Heart right ventricle (tissue), 16 donors: ENCODE data around the gene MS4A6A. TPM values are rescaled to one million over a fixed set of nuclear protein-coding genes. Genes with fewer than 3 reads are reported as not detected.

Experiments
- ATAC-seq, 8 donors: fragments of 200-7000 bp; cut with Tn5 transposase; one replicate each; pipeline ENCODE4 v1.9.1; 2020; ENCODE audit warnings: mild to moderate bottlenecking in 8 of 8, moderate library complexity in 8 of 8, moderate number of reproducible peaks in 1 of 8
- DNase-seq, 2 donors: peaks; one replicate each; pipeline ENCODE4 v3.0.0-alpha.2; 2020
- H3K27ac ChIP-seq, 10 donors: fragments of 200-600 bp; sonication (generic) in 2 of 10; one replicate each; pipeline versions ENCODE4 v1.5.0 to v1.8.0; 2020 to 2022; ENCODE audit warnings: mild to moderate bottlenecking in 3 of 10
- H3K27me3 ChIP-seq, 7 donors: fragments of 200-600 bp; one replicate each; pipeline ENCODE4 v1.8.0; 2021 to 2022; ENCODE audit warnings: mild to moderate bottlenecking in 2 of 7
- H3K36me3 ChIP-seq, 9 donors: fragments of 200-600 bp; sonication (generic) in 1 of 9; one replicate each; pipeline versions ENCODE4 v1.5.0 to v1.8.0; 2020 to 2022; ENCODE audit warnings: mild to moderate bottlenecking in 2 of 9
- H3K4me1 ChIP-seq, 9 donors: fragments of 200-600 bp; sonication (generic) in 1 of 9; one replicate each; pipeline versions ENCODE4 v1.5.0 to v1.8.0; 2020 to 2022; ENCODE audit warnings: mild to moderate bottlenecking in 4 of 9
- H3K4me3 ChIP-seq, 10 donors: fragments of 200-600 bp; sonication (generic) in 2 of 10; one replicate each; pipeline versions ENCODE4 v1.5.0 to v1.8.0; 2020 to 2022; ENCODE audit warnings: mild to moderate bottlenecking in 7 of 10, moderate library complexity in 2 of 10
- H3K9me3 ChIP-seq, 11 donors: fragments of 200-600 bp in 10 of 11; sonication (generic) in 2 of 11; one replicate each; pipeline versions ENCODE4 v1.5.0 to v1.8.0; 2013 to 2022; ENCODE audit warnings: mild to moderate bottlenecking in 2 of 11, control low read depth in 1 of 11, moderate library complexity in 1 of 11
- CTCF ChIP-seq, 9 donors: fragments of 200-600 bp; sonication (generic) in 2 of 9; IDR thresholded peaks; one replicate each; pipeline versions ENCODE4 v1.5.0 to v1.8.0; 2021 to 2022; ENCODE audit warnings: antibody characterized with exemption in 9 of 9, mild to moderate bottlenecking in 5 of 9, moderate library complexity in 1 of 9
- WGBS, 2 donors: extraction: QIAGEN DNeasy Blood & Tissue Kit; methylation state at CpG; one replicate each; pipeline ENCODE4 v1.1.7; 2013; ENCODE audit warnings: inconsistent platforms in 1 of 2; 5-methylcytosine and 5-hydroxymethylcytosine counted together
- intact Hi-C, 10 donors: fragments of 100-400 bp; cut with DNase I; formaldehyde crosslinking; loops; one replicate each; pipeline versions ENCODE4 v1.11.1 to v1.14.2; 2022
- polyA plus RNA-seq, 2 donors: library from polyadenylated mRNA; stranded (reverse); fragments of 200-250 nt; gene quantifications; one replicate each; pipeline ENCODE4 v1.2.3, GENCODE V29; 2013
- total RNA-seq, 10 donors: library from RNA; stranded (reverse); fragmentation: NEBNext Ultra II Directional in 3 of 10; extraction: Animal tissue kit (Norgen Biotek cat#: 25700) in 3 of 10; gene quantifications; one replicate each; pipeline versions ENCODE4 v1.2.1 to v1.2.4, GENCODE V29; 2021 to 2023
- donor health status: Arrhythmogenic right ventricular cardiomyopathy.
- donor health status: ischemic (EF 13 %, LVEDD 7.1; RV severe dilation, severe dysfunction).
- donor health status: healthy with polysubstance abuse.
- donor health status: DM: no; HTN: yes; CAD: no.
- donor health status: DM: no; HTN: no; CAD: no.
- donor health status: ischemic (EF 25% LVEDD 6.9; RV normal size, moderate dysfunction).
- donor health status: ischemic (EF 25% LVEDD 5.7; RV mildly dilated, moderate dysfunction).
- donor health status: healthy.
- donor health status: DM: yes; HTN: yes; CAD: no.
- donor health status: Ischemic cardiomyopathy.
- donor health status: ischemic (EF 35%, LVEDD 5.7; RV mildly dilated, moderate dysfunction).
- donor health status: nonischemic (EF 11% LVEDD 7.7; RV severe dilation, severe dysfunction).
- donor health status: DM: yes; HTN: yes; CAD: no.
- donor health status: PGD.
- donor health status: ischemic (EF 29% LVEDD 5.4; RV normal size, mild dysfunction).
- donor health status: nonischemic (EF 23%, LVEDD 6.1; RV moderate dilation, normal function).

Gene MS4A6A
- total and polyA plus RNA-seq, 12 donors = 7.9 to 168 (median 22.3) TPM

GRCh38 chr11:60143768-60144167, 39.1 kb downstream of the MS4A6A start:
- H3K36me3 ChIP-seq = no peaks in the 10 kb centered on the region
- no peak for TF ChIP-seq CTCF (IDR thresholded peaks at IDR 0.05)
- no peak for DNase-seq
- WGBS, 2 donors = 90 to 93% methylated on average over 3 of the region's 3 CpGs
- H3K9me3 ChIP-seq = no peaks in the 10 kb centered on the region
- no peaks in the 10 kb centered on the region for H3K4me1 ChIP-seq
- intact Hi-C loops = no loop called here
- no peak overlapping the region for H3K4me3 ChIP-seq
- no peak overlapping the region for H3K27ac ChIP-seq
- no peak for ATAC-seq
- no peaks in the 10 kb centered on the region for H3K27me3 ChIP-seq

GRCh38 chr11:60133917-60134316, 49.0 kb downstream of the MS4A6A start:
- 26 to 31% methylated on average over 1 of the region's 1 CpG for WGBS, 2 donors
- Histone ChIP-seq H3K36me3 (no peaks in the 10 kb centered on the region), H3K9me3 (peaks cover 0 to 22% (median 5%) of the 10 kb centered on the region in 11 donors), H3K27ac (no peak overlapping the region), H3K27me3 (no peaks in the 10 kb centered on the region), H3K4me1 (no peaks in the 10 kb centered on the region), H3K4me3 (no peak overlapping the region)
- TF ChIP-seq CTCF (IDR thresholded peaks at IDR 0.05) = no peak
- DNase-seq (no peak), ATAC-seq (no peak)
- intact Hi-C loops = loop anchor here in 4 of 10 donors (5.0 to 10.0 kb wide), 4 partner anchors 299 to 312 kb away; no protein-coding TSS in a partner anchor

GRCh38 chr11:60131912-60132311, 51.0 kb downstream of the MS4A6A start:
- WGBS, 2 donors = 73 to 83% methylated on average over 3 of the region's 3 CpGs

GRCh38 chr11:60130496-60130895, 52.4 kb downstream of the MS4A6A start:
- Histone ChIP-seq H3K4me1 (no peaks in the 10 kb centered on the region), H3K9me3 (peaks cover 0 to 7% (median 0%) of the 10 kb centered on the region in 11 donors), H3K27me3 (no peaks in the 10 kb centered on the region), H3K36me3 (no peaks in the 10 kb centered on the region), H3K27ac (no peak overlapping the region), H3K4me3 (no peak overlapping the region)
- peak in 7 of 9 donors; percentile 29 to 49 (median 33) for TF ChIP-seq CTCF (IDR thresholded peaks at IDR 0.05)
- DNase-seq = peak in 1 of 2 donors; percentile 8
- intact Hi-C loops = loop anchor here in 7 of 10 donors (1.0 to 10.0 kb wide), 6 partner anchors 296 to 308 kb away; no protein-coding TSS in a partner anchor
- ATAC-seq = peak in 4 of 8 donors; percentile 38 to 62 (median 50)

More at GRCh38 chr11:60131912-60132311, 51.0 kb downstream of the MS4A6A start:
- Histone ChIP-seq H3K4me1 (no peaks in the 10 kb centered on the region), H3K27ac (no peak overlapping the region), H3K27me3 (no peaks in the 10 kb centered on the region), H3K9me3 (peaks cover 0 to 15% (median 0%) of the 10 kb centered on the region in 11 donors), H3K4me3 (no peak overlapping the region), H3K36me3 (no peaks in the 10 kb centered on the region)
- intact Hi-C loops = loop anchor here in 6 of 10 donors (2.0 to 10.0 kb wide), 5 partner anchors 297 to 310 kb away; no protein-coding TSS in a partner anchor
- DNase-seq (no peak), ATAC-seq (no peak)
- no peak for TF ChIP-seq CTCF (IDR thresholded peaks at IDR 0.05)
